GM20431 (cell line): ENCODE results near the gene CFAP97.
"Not testable (repeated sequence)": the region's sequence is repeated elsewhere in the genome, so short reads cannot be mapped to it uniquely, and the experiment has no call there.

Experiments used
- in situ Hi-C: fragments of 300-500 bp; cut with MseI, MboI; formaldehyde crosslinking; loops from one replicate; pipeline ENCODE4 v1.15.0; 2020; ENCODE audit warnings: low sequenced_read_pairs; ENCODE audit not compliant: unreplicated experiment

The CFAP97 gene

GRCh38 chr4:185145572-185145971 is 58.2 kb downstream of the CFAP97 start:
- in situ Hi-C loops, result no loop called here

GRCh38 chr4:185144601-185145240 is 59.1 kb downstream of the CFAP97 start:
- in situ Hi-C loops, result no loop called here

GRCh38 chr4:185143601-185143969 is 60.2 kb downstream of the CFAP97 start:
- in situ Hi-C loops, result no loop called here

GRCh38 chr4:185142912-185143600 is 60.7 kb downstream of the CFAP97 start, which contains the start of gene SLC25A4:
Gene SLC25A4, plus strand, starts transcription at chr4:185143266. Its CDS starts 107 bp downstream, at chr4:185143373.
- in situ Hi-C loops, result no loop called here

GRCh38 chr4:185142564-185142911 is 61.3 kb downstream of the CFAP97 start:
- in situ Hi-C loops, result no loop called here

- in situ Hi-C loops, result no loop called here
Observed at GRCh38 chr4:185141777-185142176, 62.0 kb downstream of the CFAP97 start.

- in situ Hi-C loops, result no loop called here
Observed at GRCh38 chr4:185139736-185140135, 64.1 kb downstream of the CFAP97 start.

- in situ Hi-C loops, result no loop called here
Observed at GRCh38 chr4:185138161-185138560, 65.6 kb downstream of the CFAP97 start.

- in situ Hi-C loops, result no loop called here
Observed at GRCh38 chr4:185137233-185137925, 66.4 kb downstream of the CFAP97 start.

- in situ Hi-C loops, result no loop called here
Observed at GRCh38 chr4:185134307-185134869, 69.4 kb downstream of the CFAP97 start.

- in situ Hi-C loops, result no loop called here
Observed at GRCh38 chr4:185128272-185129119, 75.3 kb downstream of the CFAP97 start.

GRCh38 chr4:185127021-185127925 is 76.5 kb downstream of the CFAP97 start:
- in situ Hi-C loops, result no loop called here

- in situ Hi-C loops, result no loop called here
Observed at GRCh38 chr4:185124006-185124405, 79.8 kb downstream of the CFAP97 start.

- in situ Hi-C loops, result no loop called here
Observed at GRCh38 chr4:185122681-185123345, 81.0 kb downstream of the CFAP97 start.

- in situ Hi-C loops, result no loop called here
Observed at GRCh38 chr4:185120631-185120946, 83.2 kb downstream of the CFAP97 start.

- in situ Hi-C loops, result no loop called here
Observed at GRCh38 chr4:185119927-185120630, 83.7 kb downstream of the CFAP97 start.

- in situ Hi-C loops, result not testable (repeated sequence)
Observed at GRCh38 chr4:185119467-185119866, 84.3 kb downstream of the CFAP97 start.

GRCh38 chr4:185118876-185119275 is 84.9 kb downstream of the CFAP97 start:
- in situ Hi-C loops, result no loop called here
